HEK293T (cell line): ENCODE measurements around the gene FBXO21.

Source experiments
- CTCF ChIA-PET: fragments of 350-600 bp; formaldehyde crosslinking; extraction: SDS; loops from one replicate; lab custom pipeline; 2021; ENCODE audit warnings: antibody characterized with exemption, inconsistent platforms; lab: Yijun Ruan, JAX
- POLR2A ChIA-PET: fragments of 350-600 bp; formaldehyde crosslinking; extraction: SDS; loops from one replicate; lab custom pipeline; 2020; ENCODE audit warnings: antibody characterized with exemption, inconsistent platforms; lab: Yijun Ruan, JAX
- DNase-seq: peaks from one replicate; pipeline ENCODE4 v3.0.0; 2012; ENCODE audit warnings: mixed read lengths; ENCODE audit errors: extremely low spot score
- ARNT ChIP-seq: fragments of 450-650 bp; IDR thresholded peaks from 2 replicates; pipeline ENCODE4 v1.6.1; 2017; ENCODE audit warnings: mild to moderate bottlenecking
- BHLHE40 ChIP-seq: fragments of 450-650 bp; IDR thresholded peaks from 2 replicates; pipeline ENCODE4 v1.6.1; 2016; ENCODE audit warnings: mild to moderate bottlenecking, moderate library complexity, borderline replicate concordance
- CTBP1 ChIP-seq: fragments of 450-650 bp; IDR thresholded peaks from 2 replicates; pipeline ENCODE4 v1.6.1; 2016; ENCODE audit warnings: borderline replicate concordance
- ELF4 ChIP-seq: fragments of 450-650 bp; IDR thresholded peaks from 2 replicates; pipeline ENCODE4 v1.6.1; 2017; ENCODE audit warnings: antibody characterized with exemption
- FOXA1 ChIP-seq: fragments of 450-650 bp; IDR thresholded peaks from 2 replicates; pipeline ENCODE4 v1.6.1; 2016; ENCODE audit warnings: mild to moderate bottlenecking
- FOXK2 ChIP-seq: fragments of 450-650 bp; IDR thresholded peaks from 2 replicates; pipeline ENCODE4 v1.6.1; 2016; ENCODE audit warnings: mild to moderate bottlenecking
- FOXM1 ChIP-seq: fragments of 450-650 bp; IDR thresholded peaks from 2 replicates; pipeline ENCODE4 v1.6.1; 2017; ENCODE audit warnings: mild to moderate bottlenecking, borderline replicate concordance
- HDGF ChIP-seq: fragments of 450-650 bp; IDR thresholded peaks from 2 replicates; pipeline ENCODE4 v1.6.1; 2017; ENCODE audit warnings: antibody characterized with exemption, borderline replicate concordance
- L3MBTL2 ChIP-seq: fragments of 450-650 bp; conservative IDR thresholded peaks from 2 replicates; pipeline ENCODE4 v1.6.1; 2016; ENCODE audit warnings: mild to moderate bottlenecking
- LEF1 ChIP-seq: fragments of 450-650 bp; IDR thresholded peaks from 2 replicates; pipeline ENCODE4 v1.6.1; 2017; ENCODE audit warnings: mild to moderate bottlenecking, borderline replicate concordance
- NFRKB ChIP-seq: fragments of 450-650 bp; IDR thresholded peaks from 2 replicates; pipeline ENCODE4 v1.6.1; 2016; ENCODE audit warnings: mild to moderate bottlenecking, moderate library complexity
- PKNOX1 ChIP-seq: fragments of 450-650 bp; IDR thresholded peaks from 2 replicates; pipeline ENCODE4 v1.6.1; 2016
- SP1 ChIP-seq: fragments of 450-650 bp; IDR thresholded peaks from 2 replicates; pipeline ENCODE4 v1.6.1; 2017
- SUZ12 ChIP-seq: fragments of 450-650 bp; IDR thresholded peaks from 2 replicates; pipeline ENCODE4 v1.6.1; 2016; ENCODE audit warnings: mild to moderate bottlenecking
- TARDBP ChIP-seq: fragments of 450-650 bp; IDR thresholded peaks from 2 replicates; pipeline ENCODE4 v1.6.1; 2016
- ZNF384 ChIP-seq: fragments of 450-650 bp; IDR thresholded peaks from 2 replicates; pipeline ENCODE4 v1.6.1; 2016

The FBXO21 gene

GRCh38 chr12:117152793-117153775 is 37.2 kb downstream of the FBXO21 start:
- DNase-seq = no peak
- ChIA-PET POLR2A (no interaction called here), CTCF (no interaction called here)
- no peak for TF ChIP-seq HDGF
- TF ChIP-seq SP1 = no peak
- TF ChIP-seq PKNOX1 = no peak
- no peak for TF ChIP-seq L3MBTL2
- TF ChIP-seq ELF4 = no peak
- no peak for TF ChIP-seq NFRKB
- no peak for TF ChIP-seq LEF1
- TF ChIP-seq CTBP1 = no peak
- no peak for TF ChIP-seq FOXM1
- TF ChIP-seq FOXA1 = no peak
- TF ChIP-seq ARNT = no peak
- TF ChIP-seq SUZ12 = no peak
- no peak for TF ChIP-seq BHLHE40
- no peak for TF ChIP-seq ZNF384
- no peak for TF ChIP-seq TARDBP
- no peak for TF ChIP-seq FOXK2

GRCh38 chr12:117151403-117152031 is 38.8 kb downstream of the FBXO21 start:
- no peak for TF ChIP-seq NFRKB
- no peak for TF ChIP-seq ZNF384
- TF ChIP-seq CTBP1 = no peak
- TF ChIP-seq HDGF = no peak
- TF ChIP-seq ARNT = no peak
- no peak for TF ChIP-seq BHLHE40
- TF ChIP-seq SUZ12 = no peak
- TF ChIP-seq L3MBTL2 = no peak
- no peak for TF ChIP-seq PKNOX1
- no peak for TF ChIP-seq SP1
- TF ChIP-seq TARDBP = no peak
- TF ChIP-seq FOXM1 = no peak
- TF ChIP-seq FOXK2 = no peak
- TF ChIP-seq ELF4 = no peak
- no peak for TF ChIP-seq FOXA1
- TF ChIP-seq LEF1 = no peak
- ChIA-PET POLR2A (no interaction called here), CTCF (interaction anchor here (0.6 to 1.0 kb wide), 3 partner anchors 9 to 478 kb away, joined by 3 read pairs; no protein-coding TSS in a partner anchor)
- no peak for DNase-seq

DNA sequence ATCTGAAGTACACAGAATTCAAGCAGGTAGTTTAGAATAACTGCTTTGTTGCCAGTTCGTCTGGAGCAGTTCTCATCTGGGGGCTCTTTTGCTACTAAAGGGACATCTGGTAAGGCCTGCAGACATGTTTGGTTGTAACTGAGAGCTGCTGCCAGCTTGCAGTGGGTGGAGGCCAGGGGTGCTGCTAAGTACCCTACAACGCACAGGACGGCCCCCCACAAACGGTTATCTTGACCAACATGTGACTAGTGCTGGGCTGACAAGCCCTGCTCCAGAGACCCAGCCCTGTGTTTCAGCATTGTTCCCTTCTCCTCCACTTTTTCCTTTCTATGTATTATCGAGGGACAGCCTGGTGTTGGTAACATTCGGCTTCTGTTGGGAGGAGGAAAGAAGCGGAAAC is 40.8 kb downstream of the FBXO21 start:
- POLR2A ChIA-PET = no interaction called here
- TF ChIP-seq SUZ12 = no peak
- no peak for TF ChIP-seq PKNOX1
- no peak for TF ChIP-seq BHLHE40
- no peak for TF ChIP-seq LEF1
- TF ChIP-seq ELF4 = no peak
- TF ChIP-seq FOXM1 = no peak
- no peak for TF ChIP-seq NFRKB

DNA sequence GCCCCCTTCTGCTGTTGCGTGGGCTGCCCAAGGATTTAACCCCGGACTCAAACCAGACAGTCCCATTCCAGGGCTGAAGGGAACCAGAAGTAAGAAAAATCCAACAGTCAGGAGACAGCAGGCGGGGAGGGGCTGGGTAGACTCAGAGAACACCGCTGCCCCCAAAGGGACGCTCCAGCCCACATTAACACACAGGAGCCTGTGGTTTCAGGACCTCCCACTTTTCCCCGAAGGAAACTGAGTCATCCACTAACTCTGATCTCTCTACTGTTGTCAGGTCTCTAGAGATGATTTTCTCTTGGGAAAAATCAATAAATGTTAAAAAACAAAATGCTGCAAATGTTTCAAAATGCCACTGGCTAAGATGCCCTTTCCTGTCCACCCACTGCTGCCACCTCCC is 41.6 kb downstream of the FBXO21 start:
- TF ChIP-seq FOXA1 (no peak), TARDBP (no peak), HDGF (no peak), ELF4 (no peak), L3MBTL2 (no peak), PKNOX1 (no peak), FOXK2 (no peak), FOXM1 (no peak), CTBP1 (no peak), SP1 (no peak), NFRKB (no peak), BHLHE40 (no peak), ZNF384 (no peak)
- POLR2A ChIA-PET = no interaction called here
- DNase-seq = no peak
- CTCF ChIA-PET = no interaction called here

More for the DNA sequence above, 40.8 kb downstream of the FBXO21 start:
- CTCF ChIA-PET = no interaction called here
- DNase-seq = no peak

DNA sequence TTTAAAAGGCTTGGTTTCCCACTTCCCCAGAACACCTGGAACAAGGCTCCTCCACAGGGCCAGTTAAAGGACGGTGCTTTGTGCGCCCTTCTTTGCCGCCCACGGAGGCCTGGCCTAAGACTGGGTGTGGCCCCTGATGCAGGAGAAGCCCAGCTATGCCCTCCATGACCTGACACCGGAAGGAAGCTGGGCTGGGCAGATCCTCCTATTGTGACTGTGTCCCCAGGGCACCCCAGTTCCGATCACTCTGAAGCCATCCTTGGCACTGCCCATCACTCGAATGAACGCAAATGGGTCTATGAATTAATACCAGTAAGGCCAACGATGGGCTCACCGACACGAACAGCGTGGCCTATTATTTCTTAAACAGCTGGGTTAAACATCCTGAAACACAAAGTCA is 42.6 kb downstream of the FBXO21 start:
- POLR2A ChIA-PET = no interaction called here
- CTCF ChIA-PET = no interaction called here
- no peak for TF ChIP-seq ZNF384
- TF ChIP-seq LEF1 = no peak
- DNase-seq = no peak
